CD4-positive, alpha-beta T cell treated with Interleukin-4 for 4 hours (primary cell): ENCODE measurements around the gene CD40.
A peak's percentile ranks its signal among the peaks of the same experiment; 100 is the strongest.
"Not testable (repeated sequence)": the region's sequence is repeated elsewhere in the genome, so short reads cannot be mapped to it uniquely, and the experiment has no call there.

Experiments
- DNase-seq: peaks from one replicate; pipeline ENCODE4 v3.0.0-alpha.2; 2020

CD40 gene

GRCh38 chr20:46117704-46118467 lies at the start of gene CD40:
Gene CD40, plus strand, starts transcription at chr20:46118314. Its CDS starts 30 bp downstream, at chr20:46118344.
- DNase-seq: peak; percentile 53

GRCh38 chr20:46070215-46070900 lies 47.8 kb upstream of the CD40 start:
- DNase-seq: no peak

DNA sequence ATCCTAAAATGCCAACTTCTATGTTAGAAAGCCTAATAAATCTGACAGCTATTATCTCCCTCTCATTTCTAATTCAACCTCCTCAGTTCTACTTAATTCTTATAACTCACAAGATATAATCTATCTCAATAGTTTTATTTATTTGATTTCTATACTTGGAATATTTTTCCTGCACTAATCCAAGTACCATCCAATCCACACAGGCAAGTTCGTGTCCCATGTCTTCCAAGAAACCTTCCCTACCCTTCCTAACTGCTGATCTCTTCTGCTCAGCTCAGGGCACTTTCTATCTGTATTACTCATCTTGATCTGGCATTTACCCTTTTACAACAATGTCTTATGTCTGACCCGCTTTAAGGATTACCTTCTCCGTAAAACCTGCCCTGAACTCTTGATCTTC lies 46.5 kb upstream of the CD40 start:
- no peak for DNase-seq

- no peak for DNase-seq
These were observed 45.1 kb upstream of the CD40 start for GRCh38 chr20:46073024-46073423.

DNA sequence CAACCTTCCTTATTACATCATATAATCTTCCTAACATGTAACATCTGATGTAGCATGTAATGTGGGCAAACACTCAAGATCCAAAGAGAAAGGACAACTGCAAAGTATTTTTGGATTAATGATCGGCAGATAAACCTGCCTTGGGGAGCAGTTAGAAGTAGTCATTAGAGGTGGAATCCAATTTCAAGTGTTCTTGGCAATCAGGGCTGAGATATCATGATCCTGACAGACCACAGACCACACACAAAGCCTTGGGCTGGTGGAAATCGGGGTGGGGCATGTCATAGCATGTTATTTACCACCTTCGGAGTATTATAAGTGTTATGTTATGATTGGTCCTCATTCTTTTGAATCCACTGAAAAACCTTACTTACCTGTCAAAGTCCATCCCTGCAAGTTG lies 44.7 kb upstream of the CD40 start:
- no peak for DNase-seq

DNA sequence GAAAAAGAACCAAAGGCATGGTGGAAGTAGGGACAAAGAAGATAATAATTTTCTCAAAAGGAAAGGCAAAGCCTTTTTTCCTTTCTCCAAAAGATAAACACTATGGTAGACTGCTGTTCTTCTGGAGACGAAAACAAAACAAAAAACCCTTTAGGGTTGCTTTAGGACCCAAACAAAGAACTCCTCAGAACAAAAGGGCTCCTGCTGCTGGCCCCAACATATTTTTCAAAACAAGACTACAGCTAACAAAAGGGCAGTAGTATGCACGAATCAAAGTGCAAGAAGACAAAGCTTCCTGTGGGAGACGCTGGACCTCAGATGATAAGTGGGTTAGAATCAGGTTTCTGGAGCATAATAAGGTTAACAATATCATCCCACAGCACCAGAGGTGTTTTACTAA lies 44.1 kb upstream of the CD40 start:
- DNase-seq: no peak

DNA sequence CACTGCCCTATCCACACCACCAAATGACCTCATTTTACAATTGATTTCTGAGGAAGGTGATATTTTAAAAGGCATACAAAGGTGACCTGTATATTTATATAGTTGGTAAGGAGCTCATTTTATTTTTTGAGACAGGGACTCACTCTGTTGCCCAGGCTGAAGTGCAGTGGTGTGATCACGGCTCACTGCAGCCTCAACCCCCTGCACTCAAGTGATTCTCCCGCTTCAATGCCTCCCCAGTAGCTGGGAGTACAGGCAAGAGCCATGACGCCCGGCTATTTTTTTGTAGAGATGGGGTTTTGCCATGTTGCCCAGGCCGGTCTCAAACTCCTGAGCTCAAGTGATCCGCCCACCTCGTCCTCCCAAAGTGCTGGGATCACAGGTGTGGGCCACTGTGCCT lies 41.3 kb upstream of the CD40 start:
- DNase-seq: no peak

GRCh38 chr20:46077642-46078305 lies 40.3 kb upstream of the CD40 start:
- DNase-seq: no peak

DNA sequence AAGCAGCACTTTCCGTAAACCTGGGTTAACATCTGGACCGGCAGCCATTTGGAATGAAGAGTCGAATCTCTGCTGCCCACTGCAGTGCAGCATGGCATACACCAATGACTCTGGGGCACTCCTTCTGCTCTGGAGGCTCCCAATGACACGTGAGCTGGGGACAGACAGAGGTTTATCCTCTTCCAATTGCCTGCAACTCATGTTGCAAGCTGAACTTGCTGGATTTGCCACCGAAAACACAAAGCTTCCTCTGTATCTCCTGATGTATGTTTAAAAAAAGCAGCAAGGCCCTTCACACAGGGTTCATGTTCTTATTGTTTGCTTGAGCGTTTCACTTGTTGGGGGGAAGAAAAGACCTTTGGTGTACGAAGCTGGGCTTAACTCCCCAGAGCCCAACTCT lies 39.2 kb upstream of the CD40 start:
- DNase-seq: no peak

GRCh38 chr20:46081074-46081473 lies 37.0 kb upstream of the CD40 start:
- DNase-seq: no peak

DNA sequence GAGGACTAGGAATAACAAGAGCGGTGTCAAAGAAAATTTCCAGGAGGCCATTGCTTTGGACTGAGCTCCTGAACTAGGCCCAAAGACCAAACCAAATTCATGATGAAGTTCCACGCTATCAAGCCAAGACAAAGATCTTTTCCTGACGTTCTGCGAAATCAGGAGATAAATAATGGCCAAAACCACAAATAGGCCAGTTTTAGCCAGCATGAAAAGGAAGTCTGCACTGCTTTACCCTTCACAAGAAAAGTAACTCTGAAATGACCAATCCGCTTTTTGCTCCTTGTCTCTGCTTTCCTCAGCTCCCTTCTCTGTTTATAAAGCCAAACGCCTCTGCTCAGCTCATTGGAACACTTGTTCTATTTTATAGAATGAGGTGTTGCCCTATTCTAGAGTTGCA lies 35.0 kb upstream of the CD40 start:
- DNase-seq: no peak

DNA sequence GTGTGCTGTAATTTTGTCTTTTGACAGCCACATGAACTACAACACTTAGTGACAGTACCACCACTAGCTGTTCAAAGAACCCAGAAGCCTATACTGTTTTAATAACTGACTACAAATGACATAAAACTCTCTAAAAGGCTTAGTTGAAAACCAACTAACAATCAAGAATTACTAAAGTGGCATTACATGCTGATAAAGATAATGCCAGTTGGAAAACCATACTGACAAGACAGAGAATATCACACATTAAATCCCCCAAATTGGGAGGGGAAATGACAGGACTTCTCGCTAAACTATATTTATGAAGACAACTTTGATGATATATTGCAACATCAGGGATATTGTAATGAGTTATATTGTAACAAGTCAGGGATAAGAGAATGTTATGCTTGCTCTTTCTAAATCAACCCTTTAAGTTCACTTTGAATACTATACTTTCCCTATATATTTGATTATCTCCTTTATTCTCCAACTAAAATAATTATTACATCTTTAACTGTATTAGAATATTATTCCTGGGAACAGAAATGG lies 34.5 kb upstream of the CD40 start:
- no peak for DNase-seq

GRCh38 chr20:46084805-46085178 lies 33.3 kb upstream of the CD40 start:
- DNase-seq: no peak

GRCh38 chr20:46085179-46085851 lies 32.8 kb upstream of the CD40 start:
- DNase-seq: no peak

GRCh38 chr20:46087161-46087560 lies 31.0 kb upstream of the CD40 start:
- no peak for DNase-seq

- DNase-seq: no peak
These were observed 29.5 kb upstream of the CD40 start for GRCh38 chr20:46088409-46089166.

- DNase-seq: peak; percentile 49
These were observed 29.0 kb upstream of the CD40 start for GRCh38 chr20:46089167-46089416.

DNA sequence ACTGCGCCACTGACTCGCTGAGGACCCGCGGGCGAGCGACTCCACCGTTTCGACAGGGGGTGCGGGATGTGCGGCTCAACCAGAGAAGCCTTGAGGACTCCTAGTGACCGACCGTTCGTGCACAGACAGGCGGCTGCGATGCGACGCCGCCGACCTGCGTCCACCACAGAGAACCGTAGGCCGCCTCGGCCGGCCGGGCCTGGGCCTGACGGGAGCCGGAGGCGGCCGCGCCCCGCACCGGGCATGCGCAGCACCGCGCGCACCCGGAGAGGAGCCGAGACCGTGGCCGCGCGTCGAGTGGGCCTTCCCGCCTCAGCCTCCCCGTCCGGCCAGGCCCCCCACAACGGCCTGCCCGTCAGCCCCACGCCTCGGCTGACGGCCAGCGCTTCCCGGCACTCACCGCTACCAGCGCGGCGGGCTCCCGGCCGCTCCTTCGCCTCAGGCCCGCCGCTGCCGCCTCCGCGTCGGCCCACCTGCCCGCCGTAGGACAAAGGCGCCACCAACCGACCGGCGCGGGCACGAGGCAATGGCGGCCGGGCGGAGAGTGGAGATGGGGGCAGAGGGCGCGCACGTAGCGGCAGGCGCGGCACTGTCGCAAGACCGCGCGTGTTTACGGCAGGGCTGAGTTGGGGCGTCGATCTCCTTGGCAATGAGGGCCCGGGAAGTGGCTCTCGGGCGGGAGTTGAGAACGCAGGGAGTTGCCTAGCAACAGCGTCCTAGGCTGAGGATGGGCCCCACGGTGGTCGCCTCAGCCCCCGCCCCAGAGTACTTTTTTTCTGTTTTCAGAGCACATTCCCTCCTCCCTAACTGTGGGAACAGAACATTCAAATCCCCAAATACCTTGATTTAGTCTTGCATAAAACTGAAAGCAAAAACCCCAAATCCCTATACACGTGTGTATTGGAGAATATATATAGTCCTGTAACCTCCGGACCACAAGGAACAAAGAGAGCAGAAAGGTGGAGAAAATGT lies 28.4 kb upstream of the CD40 start, which contains the start of gene NCOA5:
TSS of gene NCOA5 (minus strand) at position 546 of the 972 bp plus-strand sequence. CDS start 10,538 bp downstream, outside the sequence.
- peak; percentile 95 for DNase-seq

- DNase-seq: not testable (repeated sequence)
These were observed 26.2 kb upstream of the CD40 start for GRCh38 chr20:46091622-46092535.

GRCh38 chr20:46093531-46093930 lies 24.6 kb upstream of the CD40 start:
- no peak for DNase-seq
